ENCODE results near the gene IER5L. TPM values are rescaled to one million over a fixed set of nuclear protein-coding genes. Genes with fewer than 3 reads are reported as not detected.

The IER5L gene
- polyA plus RNA-seq, 1 of the 3 experiments (the other 2 are of a cell fraction): 16.2 TPM

DNA sequence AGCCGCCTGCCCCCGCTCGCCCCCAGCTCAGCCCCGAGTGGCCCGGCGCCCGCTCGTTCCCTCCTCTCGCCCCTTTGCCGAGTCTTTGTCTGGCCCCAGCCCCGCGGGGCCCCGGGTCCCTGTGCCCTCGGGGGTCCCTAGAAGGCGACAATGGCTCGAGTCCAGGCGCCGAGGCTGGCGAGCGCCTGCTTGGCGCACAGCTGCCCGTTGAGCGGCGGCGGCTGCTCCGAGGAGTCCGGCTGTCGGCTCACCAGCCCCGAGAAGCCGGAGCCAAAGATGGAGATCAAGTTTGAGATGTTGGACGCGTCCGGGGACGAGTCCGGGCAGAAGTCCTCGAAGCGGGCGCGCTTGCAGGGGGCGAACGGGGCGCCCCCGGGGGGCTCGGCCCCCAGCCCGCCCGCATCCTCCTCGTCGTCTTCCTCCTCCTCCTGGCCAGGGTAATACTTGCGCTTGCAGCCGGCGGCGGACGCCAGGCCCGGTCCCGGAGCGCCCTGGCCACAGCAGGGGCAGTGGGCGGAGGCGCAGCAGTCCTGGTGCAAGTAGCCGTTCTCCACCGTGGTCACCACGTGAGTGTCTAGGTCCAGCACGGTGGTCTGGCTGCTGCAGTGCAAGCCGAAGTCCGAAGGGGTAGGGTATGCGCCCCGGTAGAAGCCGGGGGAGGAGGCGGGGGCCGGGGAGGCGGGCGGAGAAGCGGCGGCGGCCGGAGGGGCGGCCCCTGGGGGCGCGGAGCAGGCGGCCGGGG, 1.2 kb downstream of the IER5L start:
- H4K20me1 ChIP-seq (ENCODE audit: insufficient read depth): peaks cover 19% of the 10 kb centered on the region
- H3K4me3 ChIP-seq (ENCODE audit: low read depth in 2 of 2, low read length in 1 of 2): peak overlapping the region; percentile 90 to 98
- peak; percentile 75 for DNase-seq
- H3K9me3 ChIP-seq: no peaks in the 10 kb centered on the region
- ChIA-PET POLR2A (interaction anchor here (0.8 to 3.5 kb wide), 16 partner anchors 144 to 449 kb away, joined by 3 to 37 read pairs (median 9); partner anchors contain the start of gene NTMT1), CTCF (interaction anchor here (1.0 to 9.3 kb wide), 7 partner anchors 35 to 447 kb away, joined by 3 to 193 read pairs (median 27); no protein-coding TSS in a partner anchor)
- peaks cover 37% of the 10 kb centered on the region for H3K79me2 ChIP-seq (ENCODE audit: insufficient read depth)
- peaks cover 14 to 19% of the 10 kb centered on the region in 2 experiments; a peak in 3 of 4 replicates for H3K4me1 ChIP-seq (ENCODE audit: control insufficient read depth in 1 of 2, insufficient read depth in 2 of 2, low read depth in 1 of 2, low read length in 1 of 2)
- no peak overlapping the region for H2AFZ ChIP-seq (ENCODE audit: low read depth)
- H3K27ac ChIP-seq (ENCODE audit: low read depth in 2 of 2, low read length in 1 of 2): peak overlapping the region; percentile 96 to 97
- H3K9me2 ChIP-seq: no peaks in the 10 kb centered on the region
- TF ChIP-seq FOXJ3 (CRISPR knock-in tag; IDR thresholded peaks at IDR 0.05) (no peak), FOSL2 (IDR thresholded peaks at IDR 0.05; ENCODE audit: borderline replicate concordance, low read depth) (no peak), YY1 (IDR thresholded peaks at IDR 0.05; ENCODE audit: low read depth) (peak; percentile 54; the same call in 1 of the 2 replicates), MXI1 (IDR thresholded peaks at IDR 0.05; ENCODE audit: low read depth, low read length) (peak; percentile 52; the same call in 1 of the 2 replicates)
- peaks cover 26% of the 10 kb centered on the region for H3F3A ChIP-seq (replicated peaks; ENCODE audit: insufficient read depth)
- under 1% methylated on average over 14 of the region's 80 CpGs for WGBS (ENCODE audit: low lambda C conversion rate)
- H3K4me2 ChIP-seq: peak overlapping the region; percentile 91
- H3K27me3 ChIP-seq (ENCODE audit: insufficient read depth): no peaks in the 10 kb centered on the region
- peak overlapping the region; percentile 99 for H3K9ac ChIP-seq
- H3K36me3 ChIP-seq (replicated peaks in 1 of 2; ENCODE audit: control insufficient read depth in 1 of 2, insufficient read depth in 2 of 2, low read length in 1 of 2): peaks cover 0 to 10% of the 10 kb centered on the region in 2 experiments

DNA sequence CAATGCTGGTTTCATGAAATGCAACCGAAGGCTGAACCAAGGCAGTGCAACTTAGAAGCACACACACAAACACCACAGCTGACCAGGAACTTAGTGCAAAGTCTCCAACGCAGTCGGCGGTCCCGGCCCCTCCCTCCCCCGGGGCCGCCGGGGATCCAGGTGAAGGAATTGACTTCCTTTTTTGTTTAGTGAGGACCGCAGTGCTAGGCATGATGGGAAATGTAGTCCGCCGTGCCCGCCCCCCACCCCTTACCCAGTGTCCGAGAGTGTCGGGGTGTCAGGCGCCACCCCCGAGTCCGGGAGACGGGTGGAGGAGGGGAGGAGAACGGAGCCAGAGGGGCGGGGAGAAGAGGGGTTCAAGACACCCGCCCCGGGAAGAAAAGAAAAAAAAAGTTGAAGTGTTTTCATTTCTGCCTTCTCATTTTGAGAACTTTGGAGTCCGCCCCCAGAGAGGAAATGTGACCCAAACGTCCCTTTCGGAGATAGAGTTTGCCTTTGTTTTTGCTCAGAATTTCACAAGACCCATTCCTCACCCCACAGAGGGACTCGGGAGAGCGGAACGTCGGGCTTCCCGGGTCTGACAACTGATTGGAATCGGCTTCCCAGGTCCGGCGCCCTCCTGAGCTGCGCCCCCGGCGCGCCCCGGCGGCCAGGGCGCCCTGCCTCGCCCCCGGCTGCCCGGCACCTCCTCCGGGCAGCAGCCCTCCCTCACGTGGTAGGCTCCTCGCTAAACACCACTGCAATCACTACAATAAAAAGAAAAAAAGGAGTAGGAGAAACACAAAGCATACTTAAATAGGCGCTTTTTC, 2.0 kb downstream of the IER5L start:
- Histone ChIP-seq H3K36me3 (replicated peaks in 1 of 2; ENCODE audit: control insufficient read depth in 1 of 2, insufficient read depth in 2 of 2, low read length in 1 of 2) (peaks cover 0 to 10% of the 10 kb centered on the region in 2 experiments), H3K4me1 (ENCODE audit: control insufficient read depth in 1 of 2, insufficient read depth in 2 of 2, low read depth in 1 of 2, low read length in 1 of 2) (peaks cover 14 to 19% of the 10 kb centered on the region in 2 experiments; a peak in 3 of 4 replicates), H3K27ac (ENCODE audit: low read depth in 2 of 2, low read length in 1 of 2) (peak overlapping the region; percentile 96 to 97), H4K20me1 (ENCODE audit: insufficient read depth) (peaks cover 19% of the 10 kb centered on the region), H3F3A (replicated peaks; ENCODE audit: insufficient read depth) (peaks cover 26% of the 10 kb centered on the region), H3K79me2 (ENCODE audit: insufficient read depth) (peaks cover 37% of the 10 kb centered on the region), H3K9me2 (no peaks in the 10 kb centered on the region), H3K4me2 (peak overlapping the region; percentile 91), H3K27me3 (ENCODE audit: insufficient read depth) (no peaks in the 10 kb centered on the region), H3K4me3 (ENCODE audit: low read depth in 2 of 2, low read length in 1 of 2) (peak overlapping the region; percentile 90 to 98), H3K9ac (peak overlapping the region; percentile 99), H3K9me3 (no peaks in the 10 kb centered on the region), H2AFZ (ENCODE audit: low read depth) (no peak overlapping the region)
- TF ChIP-seq CHD2 (IDR thresholded peaks at IDR 0.05; ENCODE audit: low read length, partially characterized antibody) (peak; percentile 50), TCF12 (IDR thresholded peaks at IDR 0.05) (peak; percentile 25; the same call in 1 of the 2 replicates), POLR2AphosphoS5 (IDR thresholded peaks at IDR 0.05; ENCODE audit: low read depth, low read length) (peak; percentile 68), RCOR1 (IDR thresholded peaks at IDR 0.05; ENCODE audit: low read length) (no peak), SIN3A (IDR thresholded peaks at IDR 0.05; ENCODE audit: borderline replicate concordance, low read depth, low read length) (0 out of 2 replicates have a peak, but pooled peaks have one; percentile 43), ELF1 (IDR thresholded peaks at IDR 0.05) (peak; percentile 52), GABPA (IDR thresholded peaks at IDR 0.05; ENCODE audit: low read depth) (peak; percentile 48; the same call in 1 of the 2 replicates), FOXJ3 (CRISPR knock-in tag; IDR thresholded peaks at IDR 0.05) (no peak), YY1 (IDR thresholded peaks at IDR 0.05; ENCODE audit: low read depth) (0 out of 2 replicates have a peak, but pooled peaks have one; percentile 31), MXI1 (IDR thresholded peaks at IDR 0.05; ENCODE audit: low read depth, low read length) (peak; percentile 27; the same call in 1 of the 2 replicates), JUND (IDR thresholded peaks at IDR 0.05) (no peak; the same call in 1 of the 2 replicates), NFIC (IDR thresholded peaks at IDR 0.05; ENCODE audit: borderline replicate concordance) (no peak), MEF2A (IDR thresholded peaks at IDR 0.05; ENCODE audit: borderline replicate concordance, low read depth) (no peak), TEAD4 (IDR thresholded peaks at IDR 0.05; ENCODE audit: borderline replicate concordance, insufficient read depth) (no peak)
- TF ChIP-seq, protein P1, sequence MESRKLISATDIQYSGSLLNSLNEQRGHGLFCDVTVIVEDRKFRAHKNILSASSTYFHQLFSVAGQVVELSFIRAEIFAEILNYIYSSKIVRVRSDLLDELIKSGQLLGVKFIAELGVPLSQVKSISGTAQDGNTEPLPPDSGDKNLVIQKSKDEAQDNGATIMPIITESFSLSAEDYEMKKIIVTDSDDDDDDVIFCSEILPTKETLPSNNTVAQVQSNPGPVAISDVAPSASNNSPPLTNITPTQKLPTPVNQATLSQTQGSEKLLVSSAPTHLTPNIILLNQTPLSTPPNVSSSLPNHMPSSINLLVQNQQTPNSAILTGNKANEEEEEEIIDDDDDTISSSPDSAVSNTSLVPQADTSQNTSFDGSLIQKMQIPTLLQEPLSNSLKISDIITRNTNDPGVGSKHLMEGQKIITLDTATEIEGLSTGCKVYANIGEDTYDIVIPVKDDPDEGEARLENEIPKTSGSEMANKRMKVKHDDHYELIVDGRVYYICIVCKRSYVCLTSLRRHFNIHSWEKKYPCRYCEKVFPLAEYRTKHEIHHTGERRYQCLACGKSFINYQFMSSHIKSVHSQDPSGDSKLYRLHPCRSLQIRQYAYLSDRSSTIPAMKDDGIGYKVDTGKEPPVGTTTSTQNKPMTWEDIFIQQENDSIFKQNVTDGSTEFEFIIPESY (IDR thresholded peaks at IDR 0.05; ENCODE audit: borderline replicate concordance, low read depth): 0 out of 2 replicates have a peak, but pooled peaks have one; percentile 39
- TF ChIP-seq, protein P2, sequence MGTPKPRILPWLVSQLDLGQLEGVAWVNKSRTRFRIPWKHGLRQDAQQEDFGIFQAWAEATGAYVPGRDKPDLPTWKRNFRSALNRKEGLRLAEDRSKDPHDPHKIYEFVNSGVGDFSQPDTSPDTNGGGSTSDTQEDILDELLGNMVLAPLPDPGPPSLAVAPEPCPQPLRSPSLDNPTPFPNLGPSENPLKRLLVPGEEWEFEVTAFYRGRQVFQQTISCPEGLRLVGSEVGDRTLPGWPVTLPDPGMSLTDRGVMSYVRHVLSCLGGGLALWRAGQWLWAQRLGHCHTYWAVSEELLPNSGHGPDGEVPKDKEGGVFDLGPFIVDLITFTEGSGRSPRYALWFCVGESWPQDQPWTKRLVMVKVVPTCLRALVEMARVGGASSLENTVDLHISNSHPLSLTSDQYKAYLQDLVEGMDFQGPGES (IDR thresholded peaks at IDR 0.05; ENCODE audit: low read depth, low read length): no peak
- TF ChIP-seq, protein P3, sequence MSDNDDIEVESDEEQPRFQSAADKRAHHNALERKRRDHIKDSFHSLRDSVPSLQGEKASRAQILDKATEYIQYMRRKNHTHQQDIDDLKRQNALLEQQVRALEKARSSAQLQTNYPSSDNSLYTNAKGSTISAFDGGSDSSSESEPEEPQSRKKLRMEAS (IDR thresholded peaks at IDR 0.05; ENCODE audit: low read depth): 0 out of 2 replicates have a peak, but pooled peaks have one; percentile 15
- TF ChIP-seq, protein P4, sequence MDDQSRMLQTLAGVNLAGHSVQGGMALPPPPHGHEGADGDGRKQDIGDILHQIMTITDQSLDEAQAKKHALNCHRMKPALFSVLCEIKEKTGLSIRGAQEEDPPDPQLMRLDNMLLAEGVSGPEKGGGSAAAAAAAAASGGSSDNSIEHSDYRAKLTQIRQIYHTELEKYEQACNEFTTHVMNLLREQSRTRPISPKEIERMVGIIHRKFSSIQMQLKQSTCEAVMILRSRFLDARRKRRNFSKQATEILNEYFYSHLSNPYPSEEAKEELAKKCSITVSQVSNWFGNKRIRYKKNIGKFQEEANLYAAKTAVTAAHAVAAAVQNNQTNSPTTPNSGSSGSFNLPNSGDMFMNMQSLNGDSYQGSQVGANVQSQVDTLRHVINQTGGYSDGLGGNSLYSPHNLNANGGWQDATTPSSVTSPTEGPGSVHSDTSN (IDR thresholded peaks at IDR 0.05): peak; percentile 14; the same call in 1 of the 2 replicates
- POLR2A ChIA-PET: interaction anchor here (0.6 to 3.5 kb wide), 8 partner anchors 144 to 321 kb away, joined by 3 to 37 read pairs (median 11); no protein-coding TSS in a partner anchor
- CTCF ChIA-PET: interaction anchor here (2.3 to 9.3 kb wide), 8 partner anchors 35 to 448 kb away, joined by 9 to 193 read pairs (median 30); no protein-coding TSS in a partner anchor
- DNase-seq: peak; percentile 77
- under 1% methylated on average over 46 of the region's 47 CpGs for WGBS (ENCODE audit: low lambda C conversion rate)

Measured in SK-N-SH (cell line).